Measurements from ENCODE around the gene SUPT7L. TPM values are rescaled to one million over a fixed set of nuclear protein-coding genes. Genes with fewer than 3 reads are reported as not detected.
A peak's percentile ranks its signal among the peaks of the same experiment; 100 is the strongest.
"Not testable (repeated sequence)": the region's sequence is repeated elsewhere in the genome, so short reads cannot be mapped to it uniquely, and the experiment has no call there.

SUPT7L gene
- total RNA-seq, 1 experiment from 2014 or later = 23.3 TPM

DNA sequence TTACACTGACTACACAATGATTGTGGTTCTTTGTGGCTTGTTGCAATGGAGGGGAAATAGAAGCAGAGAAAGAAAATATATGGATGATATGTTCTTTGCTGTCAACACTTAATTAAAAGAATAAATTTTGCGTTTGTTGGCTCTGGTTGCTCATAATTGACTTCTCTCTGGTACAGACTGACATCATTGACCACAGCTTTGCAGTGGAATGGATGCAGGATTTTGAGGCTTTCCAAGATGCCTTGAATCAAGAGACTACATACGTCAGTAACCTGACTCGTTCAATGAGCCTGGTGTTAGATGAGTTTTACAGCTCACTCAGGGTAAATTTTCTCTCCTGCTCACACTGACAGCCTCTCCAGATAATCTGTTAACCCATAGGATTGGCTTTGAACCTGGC is 24.7 kb downstream of the SUPT7L start:
- Histone ChIP-seq H3K9me3 (replicated peaks) (no peaks in the 10 kb centered on the region), H3K36me3 (peaks cover 94% of the 10 kb centered on the region), H3K27me3 (replicated peaks) (no peaks in the 10 kb centered on the region), H3K4me1 (replicated peaks) (peaks cover 8% of the 10 kb centered on the region), H3K27ac (no peak overlapping the region; the same call in 1 of the 2 replicates), H3K4me3 (no peak overlapping the region)
- DNase-seq (ENCODE audit: low read depth in 1 of 2, low spot score in 2 of 2) = no peak

DNA sequence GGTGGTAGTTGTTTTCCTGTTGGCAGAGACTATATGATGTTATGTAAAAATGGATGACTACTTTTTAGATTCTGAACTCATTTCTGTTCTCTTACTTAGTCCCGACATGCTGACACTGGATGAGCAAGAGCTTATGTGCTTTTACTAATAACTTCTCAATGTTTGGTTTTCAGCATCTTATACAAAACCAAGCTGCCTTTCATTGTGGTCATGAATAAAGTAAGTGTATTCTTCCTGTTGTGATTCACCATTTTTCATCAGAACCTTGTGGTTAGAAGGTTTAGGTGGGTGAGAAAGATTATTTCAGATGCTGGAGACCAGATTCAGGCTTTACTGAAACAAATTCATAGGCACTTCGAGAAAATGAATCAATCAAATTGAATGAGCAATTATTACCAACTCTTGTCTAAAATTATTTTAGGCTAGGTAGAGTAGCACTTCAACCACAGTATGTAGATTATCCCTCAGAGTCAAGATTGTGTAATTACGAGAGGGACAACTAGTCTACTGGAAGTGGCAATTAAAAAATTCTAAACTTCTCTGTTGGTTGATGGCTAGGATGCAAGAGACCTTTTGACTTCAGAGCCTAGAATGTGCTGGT is 25.3 kb downstream of the SUPT7L start:
- no peak overlapping the region for H3K4me3 ChIP-seq
- H3K4me1 ChIP-seq (replicated peaks) = peaks cover 8% of the 10 kb centered on the region
- H3K36me3 ChIP-seq = peaks cover 94% of the 10 kb centered on the region
- no peak overlapping the region for H3K27ac ChIP-seq
- no peaks in the 10 kb centered on the region for H3K27me3 ChIP-seq (replicated peaks)
- no peaks in the 10 kb centered on the region for H3K9me3 ChIP-seq (replicated peaks)
- DNase-seq (ENCODE audit: low read depth in 1 of 2, low spot score in 2 of 2) = no peak

DNA sequence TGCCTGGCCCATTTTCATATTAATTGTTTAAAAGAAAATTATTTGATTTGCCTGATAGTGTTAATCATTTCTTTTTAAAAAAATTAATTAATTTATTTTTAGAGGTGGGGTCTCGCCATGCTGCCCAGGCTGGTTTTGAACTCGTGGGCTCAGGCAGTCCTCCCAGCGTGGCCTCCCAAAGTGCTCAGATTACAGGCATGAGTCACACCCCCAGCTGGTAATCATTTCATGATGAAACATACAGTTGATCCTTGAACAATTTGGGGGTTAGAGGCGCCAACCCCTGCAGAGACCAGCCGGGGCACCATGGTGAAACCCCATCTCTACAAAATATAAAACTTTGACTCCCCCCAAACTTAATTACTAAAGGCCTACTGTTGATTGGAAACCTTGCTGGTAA is 26.6 kb downstream of the SUPT7L start:
- Histone ChIP-seq H3K4me3 (no peak overlapping the region), H3K36me3 (peaks cover 95% of the 10 kb centered on the region), H3K27me3 (replicated peaks) (no peaks in the 10 kb centered on the region), H3K4me1 (replicated peaks) (peaks cover 8% of the 10 kb centered on the region), H3K27ac (no peak overlapping the region), H3K9me3 (replicated peaks) (no peaks in the 10 kb centered on the region)
- DNase-seq (ENCODE audit: low read depth in 1 of 2, low spot score in 2 of 2) = no peak

DNA sequence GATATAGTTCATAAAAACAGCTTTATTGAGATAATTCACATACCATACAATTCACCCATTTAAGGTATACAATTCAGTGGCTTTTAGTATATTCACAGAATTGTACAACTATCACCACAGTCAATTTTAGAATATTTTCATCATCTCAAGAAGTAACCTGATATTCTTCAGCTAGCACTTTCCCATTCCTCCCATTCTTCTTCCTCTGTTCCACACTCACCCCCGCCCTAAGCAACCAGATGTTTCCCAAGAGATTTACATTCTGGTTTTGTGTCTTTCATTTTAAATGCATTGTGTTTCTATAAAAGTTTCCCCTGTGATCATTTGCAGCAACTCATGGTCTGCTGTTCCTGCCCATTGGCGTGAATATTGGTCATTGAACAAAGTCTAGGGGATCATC is 29.1 kb downstream of the SUPT7L start:
- no peak overlapping the region for H3K27ac ChIP-seq
- H3K27me3 ChIP-seq (replicated peaks) = no peaks in the 10 kb centered on the region
- peaks cover 90% of the 10 kb centered on the region for H3K36me3 ChIP-seq
- no peak for DNase-seq (ENCODE audit: low read depth in 1 of 2, low spot score in 2 of 2)
- no peaks in the 10 kb centered on the region for H3K9me3 ChIP-seq (replicated peaks)
- H3K4me3 ChIP-seq = no peak overlapping the region
- peaks cover 14% of the 10 kb centered on the region for H3K4me1 ChIP-seq (replicated peaks)

DNA sequence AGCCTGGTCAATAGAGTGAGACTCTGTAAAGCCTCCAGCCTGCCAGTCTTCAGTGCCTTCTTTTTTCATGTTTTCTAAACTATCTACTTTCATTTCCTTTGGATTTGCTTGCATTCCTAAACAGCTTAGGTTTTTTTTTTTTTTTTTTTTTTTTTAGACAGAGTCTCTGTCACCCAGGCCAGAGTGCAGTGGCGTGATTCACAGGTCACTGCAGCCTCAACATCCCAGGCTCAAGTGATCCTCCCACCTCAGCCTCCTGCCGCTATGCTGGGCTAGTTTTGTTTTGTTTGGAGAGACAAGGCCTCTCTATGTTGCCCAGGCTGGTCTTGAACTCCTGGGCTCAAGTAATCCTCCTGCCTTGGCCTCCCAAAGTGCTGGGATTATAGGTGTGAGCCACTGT is 33.2 kb downstream of the SUPT7L start:
- not testable (repeated sequence) for H3K4me3 ChIP-seq; H3K9me3 ChIP-seq (replicated peaks); H3K27ac ChIP-seq; H3K27me3 ChIP-seq (replicated peaks); DNase-seq (ENCODE audit: low read depth in 1 of 2, low spot score in 2 of 2)
- H3K36me3 ChIP-seq = peaks cover 59% of the 10 kb centered on the region
- H3K4me1 ChIP-seq (replicated peaks) = peaks cover 28% of the 10 kb centered on the region

DNA sequence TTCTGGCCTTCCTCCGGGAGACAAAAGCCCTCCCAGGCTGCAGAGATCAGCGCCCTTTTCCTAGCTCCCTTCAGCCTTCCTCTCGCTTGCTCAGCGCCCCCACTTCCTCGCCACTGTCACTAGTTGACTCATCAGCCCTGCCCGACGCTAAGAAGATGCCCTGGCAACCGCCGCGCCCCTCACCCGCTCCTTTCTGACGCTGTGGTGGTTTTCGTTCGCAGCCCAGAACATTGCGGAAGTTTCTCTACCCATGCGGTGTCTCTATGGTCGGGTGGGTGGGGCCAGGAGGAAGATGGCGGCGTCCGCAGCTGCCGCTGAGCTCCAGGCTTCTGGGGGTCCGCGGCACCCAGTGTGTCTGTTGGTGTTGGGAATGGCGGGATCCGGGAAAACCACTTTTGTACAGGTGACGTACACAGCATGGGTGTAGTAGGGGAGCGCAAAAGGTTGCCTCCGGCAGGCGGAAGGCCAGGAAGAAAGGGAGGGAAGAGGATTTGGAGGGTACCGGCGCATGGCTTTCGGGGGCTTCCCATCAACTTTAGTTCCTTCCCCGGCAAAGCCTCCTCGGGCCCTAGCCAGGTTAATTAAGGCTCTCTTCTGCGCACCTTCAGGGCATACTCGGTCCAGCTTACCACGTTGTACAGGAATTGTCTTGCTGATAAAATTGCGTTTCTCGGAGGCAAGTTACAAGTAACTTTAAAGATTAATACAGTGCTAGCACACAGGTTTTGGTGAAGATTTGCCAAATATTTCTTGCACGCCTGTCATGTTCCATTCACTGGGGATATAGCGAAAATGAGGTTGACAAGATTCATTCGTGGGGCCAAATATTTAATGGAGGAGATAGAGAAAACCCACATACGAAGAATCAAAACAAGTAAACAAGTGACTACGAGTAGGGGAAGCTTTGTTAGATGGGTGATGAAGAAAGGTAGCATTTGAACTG is 34.4 kb downstream of the SUPT7L start, which contains the start of the genes CCDC121 and GPN1:
Gene CCDC121 (minus strand): TSS at position 246 of the 943 bp plus-strand sequence. CDS start 1,213 bp downstream, outside the sequence.
Gene GPN1 (plus strand): TSS at position 284 of the 943 bp plus-strand sequence. CDS start 9 bp downstream, at position 293.
- peak within 1 kb of the TSS; percentile 97 for H3K27ac ChIP-seq
- no peaks in the 10 kb centered on the region for H3K9me3 ChIP-seq (replicated peaks)
- DNase-seq (ENCODE audit: low read depth in 1 of 2, low spot score in 2 of 2) = peak; percentile 92 to 97
- no peaks in the 10 kb centered on the region for H3K27me3 ChIP-seq (replicated peaks)
- peaks cover 58% of the 10 kb centered on the region for H3K36me3 ChIP-seq
- peak within 1 kb of the TSS; percentile 62 for H3K4me3 ChIP-seq
- H3K4me1 ChIP-seq (replicated peaks) = peaks cover 28% of the 10 kb centered on the region

GRCh38 chr2:27627963-27628766 is 35.2 kb downstream of the SUPT7L start:
- Histone ChIP-seq H3K4me3 (peak overlapping the region; percentile 62), H3K4me1 (replicated peaks) (peaks cover 37% of the 10 kb centered on the region), H3K27ac (peak overlapping the region; percentile 97), H3K36me3 (peaks cover 57% of the 10 kb centered on the region), H3K9me3 (replicated peaks) (no peaks in the 10 kb centered on the region), H3K27me3 (replicated peaks) (no peaks in the 10 kb centered on the region)
- DNase-seq (ENCODE audit: low read depth in 1 of 2, low spot score in 2 of 2) = peak; percentile 82 to 91

- H3K27ac ChIP-seq = peak overlapping the region; percentile 97
- DNase-seq (ENCODE audit: low read depth in 1 of 2, low spot score in 2 of 2) = peak in 1 of 2 experiments; percentile 44
Observed at GRCh38 chr2:27626921-27627320, 36.5 kb downstream of the SUPT7L start.

GRCh38 chr2:27626323-27626722 is 37.1 kb downstream of the SUPT7L start:
- Histone ChIP-seq H3K4me1 (replicated peaks) (peaks cover 53% of the 10 kb centered on the region), H3K27ac (peak overlapping the region; percentile 97), H3K36me3 (peaks cover 51% of the 10 kb centered on the region)
- DNase-seq (ENCODE audit: low read depth in 1 of 2, low spot score in 2 of 2); H3K9me3 ChIP-seq (replicated peaks); H3K4me3 ChIP-seq; H3K27me3 ChIP-seq (replicated peaks): not testable (repeated sequence)

More at GRCh38 chr2:27626921-27627320, 36.5 kb downstream of the SUPT7L start:
- not testable (repeated sequence) for H3K9me3 ChIP-seq (replicated peaks); H3K27me3 ChIP-seq (replicated peaks); H3K4me3 ChIP-seq
- Histone ChIP-seq H3K4me1 (replicated peaks) (peaks cover 50% of the 10 kb centered on the region), H3K36me3 (peaks cover 51% of the 10 kb centered on the region)

DNA sequence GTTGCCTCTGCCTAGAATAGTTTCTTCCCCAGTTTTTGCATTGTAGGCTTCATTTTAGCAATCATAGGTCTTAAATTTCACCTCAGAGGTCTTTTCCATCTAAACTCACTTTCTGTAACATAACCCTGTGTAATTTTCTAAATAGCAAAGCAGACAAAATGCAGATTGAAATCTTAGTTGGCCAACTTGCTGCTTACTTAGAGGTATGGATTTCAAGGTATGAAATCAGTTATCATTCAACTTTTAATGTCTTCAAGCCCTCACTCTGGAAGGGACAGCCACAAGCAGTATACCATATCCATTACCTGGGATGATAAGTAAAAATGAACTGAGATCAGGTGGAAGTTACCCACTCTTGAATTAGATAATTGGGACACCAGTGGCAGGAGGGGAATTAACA is 38.5 kb downstream of the SUPT7L start:
- H3K27ac ChIP-seq = no peak overlapping the region
- no peaks in the 10 kb centered on the region for H3K9me3 ChIP-seq (replicated peaks)
- peaks cover 50% of the 10 kb centered on the region for H3K36me3 ChIP-seq
- no peak overlapping the region for H3K4me3 ChIP-seq
- H3K4me1 ChIP-seq (replicated peaks) = peaks cover 53% of the 10 kb centered on the region
- no peak for DNase-seq (ENCODE audit: low read depth in 1 of 2, low spot score in 2 of 2)
- H3K27me3 ChIP-seq (replicated peaks) = no peaks in the 10 kb centered on the region

GRCh38 chr2:27622921-27623384 is 40.5 kb downstream of the SUPT7L start:
- Histone ChIP-seq H3K9me3 (replicated peaks) (no peaks in the 10 kb centered on the region), H3K4me3 (no peak overlapping the region), H3K36me3 (peaks cover 59% of the 10 kb centered on the region), H3K27ac (peak overlapping the region; percentile 47), H3K27me3 (replicated peaks) (no peaks in the 10 kb centered on the region), H3K4me1 (replicated peaks) (peaks cover 43% of the 10 kb centered on the region)
- DNase-seq (ENCODE audit: low read depth in 1 of 2, low spot score in 2 of 2) = peak; percentile 76 to 88

DNA sequence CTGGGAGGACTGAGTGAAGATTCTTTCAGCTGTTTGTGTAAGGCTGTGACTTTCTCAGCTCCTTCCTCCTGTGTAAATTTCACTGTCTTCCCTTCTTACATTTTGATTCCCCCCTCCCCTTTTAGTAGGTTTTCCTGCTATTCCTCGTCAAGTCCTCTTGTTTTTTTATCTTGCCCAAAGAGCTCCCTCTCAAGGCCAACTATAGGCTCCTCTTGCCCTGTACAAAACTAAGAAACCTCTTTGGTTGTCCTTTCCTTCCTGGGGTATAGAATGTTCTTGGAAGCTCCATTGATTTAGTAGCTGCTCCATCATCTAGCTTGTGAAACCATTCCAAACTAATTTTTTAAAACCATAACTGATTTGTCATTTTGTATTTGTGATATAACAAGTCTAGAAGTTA is 41.9 kb downstream of the SUPT7L start:
- peak overlapping the region; percentile 47; the same call in 1 of the 2 replicates for H3K27ac ChIP-seq
- DNase-seq (ENCODE audit: low read depth in 1 of 2, low spot score in 2 of 2) = no peak
- H3K4me3 ChIP-seq = no peak overlapping the region
- H3K9me3 ChIP-seq (replicated peaks) = no peaks in the 10 kb centered on the region
- H3K36me3 ChIP-seq = peaks cover 73% of the 10 kb centered on the region
- H3K27me3 ChIP-seq (replicated peaks) = no peaks in the 10 kb centered on the region
- peaks cover 29% of the 10 kb centered on the region for H3K4me1 ChIP-seq (replicated peaks)

DNA sequence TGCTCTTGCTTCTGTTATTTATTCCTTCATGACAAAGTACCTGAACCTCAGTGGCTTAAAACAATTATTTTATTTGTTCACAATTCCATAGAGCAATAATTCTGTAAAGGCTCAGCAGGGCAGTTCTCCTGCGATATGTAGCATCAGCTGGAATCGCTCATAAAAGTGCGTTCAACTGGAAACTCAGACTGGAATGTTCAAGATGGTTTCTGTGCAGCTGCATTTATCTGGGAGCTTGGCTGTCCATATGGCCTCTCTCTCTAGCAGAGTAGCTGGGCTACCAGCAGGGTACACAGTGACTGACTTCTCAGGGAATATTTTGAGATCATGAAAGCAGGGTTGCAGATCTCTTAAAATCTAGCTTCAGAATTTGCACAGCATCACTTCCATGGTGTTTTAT is 48.1 kb downstream of the SUPT7L start:
- H3K27me3 ChIP-seq (replicated peaks) = no peaks in the 10 kb centered on the region
- no peak for DNase-seq (ENCODE audit: low read depth in 1 of 2, low spot score in 2 of 2)
- peaks cover 80% of the 10 kb centered on the region for H3K36me3 ChIP-seq
- H3K9me3 ChIP-seq (replicated peaks) = no peaks in the 10 kb centered on the region
- H3K4me3 ChIP-seq = no peak overlapping the region
- H3K27ac ChIP-seq = no peak overlapping the region
- no peaks in the 10 kb centered on the region for H3K4me1 ChIP-seq (replicated peaks)
